CD4-positive, alpha-beta memory T cell (primary cell): ENCODE measurements around the gene TMEM248. TPM values are rescaled to one million over a fixed set of nuclear protein-coding genes. Genes with fewer than 3 reads are reported as not detected.
"Not testable (repeated sequence)": the region's sequence is repeated elsewhere in the genome, so short reads cannot be mapped to it uniquely, and the experiment has no call there.

Experiments
- CTCF ChIA-PET: fragments of 350-600 bp; sonication (Branson Sonifier 250); formaldehyde crosslinking; loops from one replicate; lab custom pipeline; 2021; ENCODE audit warnings: inconsistent platforms; ENCODE audit not compliant: partially characterized antibody; lab: Charles Lee
- POLR2A ChIA-PET: fragments of 350-600 bp; sonication (Branson Sonifier 250); formaldehyde crosslinking; loops from one replicate; lab custom pipeline; 2021; ENCODE audit not compliant: partially characterized antibody; lab: Charles Lee
- DNase-seq, 5 donors: peaks; one replicate each; pipeline versions ENCODE4 v3.0.0 to v3.0.0-alpha.2; 2020 to 2022; ENCODE audit warnings: mixed read lengths in 1 of 5
- H3K27ac ChIP-seq: one replicate; pipeline ENCODE4 v1.7.0; 2013; ENCODE audit warnings: low read depth, low read length
- H3K27me3 ChIP-seq: 2 replicates; pipeline ENCODE4 v1.7.0; 2013; ENCODE audit warnings: mild to moderate bottlenecking, low read length, moderate library complexity; ENCODE audit not compliant: insufficient read depth
- H3K36me3 ChIP-seq: 2 replicates; pipeline ENCODE4 v1.7.0; 2013; ENCODE audit warnings: mild to moderate bottlenecking, low read length, moderate library complexity; ENCODE audit not compliant: insufficient read depth
- H3K4me1 ChIP-seq: 2 replicates; pipeline ENCODE4 v1.7.0; 2013; ENCODE audit warnings: mild to moderate bottlenecking, low read length, moderate library complexity; ENCODE audit not compliant: insufficient read depth
- H3K4me3 ChIP-seq, 2 donors: one replicate each; pipeline ENCODE4 v1.7.0; 2013; ENCODE audit warnings: low read length in 2 of 2, mild to moderate bottlenecking in 1 of 2
- H3K9me3 ChIP-seq, 2 donors: one replicate each; pipeline ENCODE4 v1.7.0; 2013; ENCODE audit warnings: low read length in 2 of 2, control low read depth in 1 of 2; ENCODE audit not compliant: control insufficient read depth in 1 of 2
- H3K27ac Mint-ChIP-seq, 7 donors: one replicate each; pipeline ENCODE4 v1.8.0; 2020 to 2021; ENCODE audit warnings: mixed read lengths in 7 of 7, mild to moderate bottlenecking in 6 of 7, inconsistent platforms in 3 of 7, moderate library complexity in 3 of 7
- H3K27me3 Mint-ChIP-seq, 2 donors: one replicate each; pipeline ENCODE4 v1.8.0; 2020 to 2021; ENCODE audit warnings: mixed read lengths in 2 of 2
- H3K36me3 Mint-ChIP-seq, 2 donors: one replicate each; pipeline ENCODE4 v1.8.0; 2020 to 2021; ENCODE audit warnings: mixed read lengths in 2 of 2, inconsistent platforms in 1 of 2, mild to moderate bottlenecking in 1 of 2
- H3K4me1 Mint-ChIP-seq, 4 donors: one replicate each; pipeline ENCODE4 v1.8.0; 2020 to 2021; ENCODE audit warnings: mixed read lengths in 4 of 4, mild to moderate bottlenecking in 1 of 4
- H3K4me3 Mint-ChIP-seq, 8 donors: one replicate each; pipeline ENCODE4 v1.8.0; 2020 to 2021; ENCODE audit warnings: mixed read lengths in 8 of 8, mild to moderate bottlenecking in 7 of 8, moderate library complexity in 6 of 8, inconsistent platforms in 3 of 8
- H3K9me3 Mint-ChIP-seq, 8 donors: one replicate each; pipeline ENCODE4 v1.8.0; 2020 to 2021; ENCODE audit warnings: mixed read lengths in 8 of 8, mild to moderate bottlenecking in 5 of 8, inconsistent platforms in 3 of 8, moderate library complexity in 1 of 8
- intact Hi-C: fragments of 100-400 bp; cut with micrococcal nuclease; formaldehyde crosslinking; loops from one replicate; pipeline ENCODE4 v1.15.1; 2023
- polyA plus RNA-seq, 2 donors: library from polyadenylated mRNA; unstranded; fragments of 300-500 nt; fragmentation: Illumina TruSeq; gene quantifications; one replicate each; pipeline ENCODE4 v1.2.3, GENCODE V29; 2021
- total RNA-seq, 2 experiments: library from RNA; stranded (reverse); gene quantifications; one replicate each; pipeline ENCODE4 v1.2.3, GENCODE V29; 2021

TMEM248 gene
- total and polyA plus RNA-seq, 4 experiments from 2014 or later, result 95.9 to 134 (median 112) TPM

DNA sequence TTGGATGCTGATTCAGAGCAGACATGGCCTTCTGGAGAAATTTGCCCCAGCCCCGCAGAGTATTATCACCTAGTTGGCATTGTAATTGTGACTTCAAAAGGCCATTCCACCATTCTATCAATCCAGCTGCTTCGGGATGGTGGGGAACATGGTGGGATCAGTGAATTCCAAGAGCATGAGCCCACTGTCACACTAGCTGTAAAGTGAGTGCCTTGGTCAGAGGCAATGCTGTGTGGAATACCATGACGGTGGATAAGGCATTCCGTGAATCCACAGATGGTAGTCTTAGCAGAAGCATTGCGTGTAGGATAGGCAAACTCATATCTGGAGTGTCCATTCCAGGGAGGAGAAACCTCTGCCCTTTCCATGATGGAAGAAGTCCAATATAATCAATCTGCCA is 13.3 kb upstream of the TMEM248 start:
- no peak overlapping the region for H3K4me3 ChIP-seq
- ChIA-PET CTCF (no interaction called here), POLR2A (no interaction called here)
- H3K4me1 ChIP-seq, result no peaks in the 10 kb centered on the region
- H3K36me3 ChIP-seq, result no peaks in the 10 kb centered on the region
- H3K27ac ChIP-seq, result no peak overlapping the region
- H3K9me3 ChIP-seq, result no peaks in the 10 kb centered on the region
- DNase-seq, result no peak
- H3K36me3 Mint-ChIP-seq, result no peaks in the 10 kb centered on the region
- intact Hi-C loops, result no loop called here
- H3K27ac Mint-ChIP-seq, result no peak overlapping the region
- peaks cover 0 to 4% (median 0%) of the 10 kb centered on the region in 4 donors for H3K4me1 Mint-ChIP-seq
- H3K4me3 Mint-ChIP-seq, result no peak overlapping the region
- H3K27me3 Mint-ChIP-seq, result no peaks in the 10 kb centered on the region
- no peaks in the 10 kb centered on the region for H3K9me3 Mint-ChIP-seq
- H3K27me3 ChIP-seq, result no peaks in the 10 kb centered on the region

- H3K27me3 ChIP-seq, CTCF ChIA-PET, intact Hi-C loops, H3K4me3 Mint-ChIP-seq, H3K9me3 ChIP-seq, H3K4me3 ChIP-seq, H3K36me3 Mint-ChIP-seq, H3K4me1 Mint-ChIP-seq, POLR2A ChIA-PET, H3K36me3 ChIP-seq, DNase-seq, H3K9me3 Mint-ChIP-seq, H3K4me1 ChIP-seq, H3K27me3 Mint-ChIP-seq, H3K27ac ChIP-seq: not testable (repeated sequence)
- peak overlapping the region in 1 of 7 donors; percentile 62 for H3K27ac Mint-ChIP-seq
Observed at GRCh38 chr7:66908598-66908997, 12.4 kb upstream of the TMEM248 start.

DNA sequence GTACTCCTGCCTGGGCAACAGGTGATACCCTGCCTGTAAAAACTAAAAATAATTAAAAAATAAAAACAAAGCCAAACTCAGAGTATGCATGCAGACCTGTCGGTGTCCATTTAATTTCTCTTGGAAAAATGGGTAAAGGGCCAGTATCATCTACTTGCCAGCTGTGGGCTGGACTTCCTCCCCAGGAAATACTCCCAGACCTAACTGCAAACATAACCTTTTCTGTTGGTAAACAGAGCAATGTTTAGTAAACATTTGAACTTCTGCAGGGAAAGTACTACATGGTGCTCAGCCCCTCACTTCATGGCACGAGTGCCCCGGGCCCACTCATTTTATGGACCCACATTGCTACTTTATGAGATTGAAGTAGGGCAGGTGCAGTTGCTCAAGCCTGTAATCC is 10.2 kb upstream of the TMEM248 start:
- Histone ChIP-seq H3K4me3 (no peak overlapping the region), H3K27ac (no peak overlapping the region), H3K4me1 (no peaks in the 10 kb centered on the region), H3K27me3 (no peaks in the 10 kb centered on the region), H3K9me3 (no peaks in the 10 kb centered on the region), H3K36me3 (no peaks in the 10 kb centered on the region)
- H3K9me3 Mint-ChIP-seq, result peaks cover 0 to 2% (median 0%) of the 10 kb centered on the region in 8 donors
- H3K4me1 Mint-ChIP-seq, result no peaks in the 10 kb centered on the region
- H3K27me3 Mint-ChIP-seq, result no peaks in the 10 kb centered on the region
- no peak overlapping the region for H3K4me3 Mint-ChIP-seq
- CTCF ChIA-PET, result no interaction called here
- no peaks in the 10 kb centered on the region for H3K36me3 Mint-ChIP-seq
- no peak for DNase-seq
- H3K27ac Mint-ChIP-seq, result no peak overlapping the region
- intact Hi-C loops, result no loop called here
- POLR2A ChIA-PET, result no interaction called here

DNA sequence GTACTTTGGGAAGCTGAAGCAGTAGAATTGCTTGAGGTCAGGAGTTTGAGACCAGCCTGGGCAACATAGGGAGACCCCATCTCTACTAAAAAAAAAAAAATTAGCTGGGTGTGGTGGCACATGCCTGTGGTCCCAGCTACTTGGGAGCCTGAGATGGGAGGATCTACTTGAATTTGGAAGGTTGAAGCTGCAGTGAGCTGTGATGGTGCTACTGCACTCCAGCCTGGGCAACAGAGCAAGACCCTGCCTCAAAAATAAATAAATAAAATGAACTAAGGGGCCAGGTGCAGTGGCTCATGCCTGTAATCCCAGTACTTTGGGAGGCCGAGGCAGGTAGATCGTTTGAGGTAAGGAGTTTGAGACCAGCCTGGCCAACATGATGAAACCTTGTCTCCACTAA is 9.8 kb upstream of the TMEM248 start:
- POLR2A ChIA-PET, H3K4me3 Mint-ChIP-seq, CTCF ChIA-PET: not testable (repeated sequence)

GRCh38 chr7:66912195-66912594 is 8.8 kb upstream of the TMEM248 start:
- Histone ChIP-seq H3K4me1 (no peaks in the 10 kb centered on the region), H3K27me3 (no peaks in the 10 kb centered on the region), H3K9me3 (no peaks in the 10 kb centered on the region), H3K27ac (no peak overlapping the region), H3K4me3 (no peak overlapping the region), H3K36me3 (no peaks in the 10 kb centered on the region)
- ChIA-PET POLR2A (no interaction called here), CTCF (no interaction called here)
- no peak overlapping the region for H3K27ac Mint-ChIP-seq
- no peak for DNase-seq
- intact Hi-C loops, result no loop called here
- no peaks in the 10 kb centered on the region for H3K36me3 Mint-ChIP-seq
- no peak overlapping the region for H3K4me3 Mint-ChIP-seq
- H3K4me1 Mint-ChIP-seq, result no peaks in the 10 kb centered on the region
- H3K9me3 Mint-ChIP-seq, result peaks cover 0 to 2% (median 0%) of the 10 kb centered on the region in 8 donors
- no peaks in the 10 kb centered on the region for H3K27me3 Mint-ChIP-seq

More for the DNA sequence above, 9.8 kb upstream of the TMEM248 start:
- H3K4me3 ChIP-seq, H3K4me1 Mint-ChIP-seq, H3K27ac Mint-ChIP-seq, H3K27ac ChIP-seq, H3K36me3 ChIP-seq, H3K27me3 ChIP-seq, H3K9me3 Mint-ChIP-seq, H3K36me3 Mint-ChIP-seq, H3K4me1 ChIP-seq, DNase-seq, H3K9me3 ChIP-seq, intact Hi-C loops, H3K27me3 Mint-ChIP-seq: not testable (repeated sequence)

DNA sequence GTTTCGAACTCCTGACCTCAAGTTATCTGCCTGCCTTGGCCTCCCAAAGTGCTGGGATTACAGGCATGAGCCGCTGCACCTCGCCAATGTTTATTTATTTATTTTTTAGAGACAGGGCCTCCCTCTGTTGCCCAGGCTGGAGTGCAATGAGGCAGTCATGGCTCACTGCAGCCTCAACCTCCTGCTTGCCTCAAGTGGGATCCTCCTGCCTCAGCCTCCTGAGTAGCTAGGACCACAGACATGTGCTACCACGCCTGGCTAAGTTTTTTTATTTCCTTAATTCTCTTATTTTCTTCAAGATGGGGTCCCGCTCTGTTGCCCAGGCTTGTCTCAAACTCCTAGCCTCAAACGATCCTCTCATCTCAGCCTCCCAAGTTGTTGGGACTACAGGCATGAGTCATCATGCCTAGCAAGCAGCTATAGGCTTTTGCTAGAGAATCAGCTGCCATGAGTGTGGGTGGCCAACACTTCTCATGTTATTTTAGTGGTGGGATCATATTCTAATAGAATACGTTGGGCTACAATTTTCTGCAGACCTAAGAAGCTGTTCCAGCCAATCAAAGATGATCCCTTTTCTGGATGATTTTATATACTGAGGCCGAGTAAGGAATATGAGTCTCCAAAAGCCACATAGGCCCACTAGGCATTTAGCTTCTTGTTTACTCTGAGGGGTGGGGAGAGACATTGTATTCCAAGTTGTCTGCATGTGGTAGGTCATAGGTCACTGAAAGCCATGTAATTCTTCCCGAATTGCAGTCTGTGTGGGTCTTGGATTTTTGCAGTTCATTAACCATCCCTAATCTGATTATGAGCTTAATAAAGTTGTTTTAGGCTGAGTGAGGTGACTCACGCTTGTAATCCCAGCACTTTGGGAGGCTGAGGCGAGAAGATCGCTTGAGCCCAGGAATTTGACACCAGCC is 7.6 kb upstream of the TMEM248 start:
- H3K27me3 ChIP-seq, result no peaks in the 10 kb centered on the region
- no peaks in the 10 kb centered on the region for H3K4me1 ChIP-seq
- H3K4me3 ChIP-seq, result no peak overlapping the region
- H3K27ac ChIP-seq, result no peak overlapping the region
- no peaks in the 10 kb centered on the region for H3K27me3 Mint-ChIP-seq
- H3K9me3 ChIP-seq, result no peaks in the 10 kb centered on the region
- H3K36me3 Mint-ChIP-seq, result no peaks in the 10 kb centered on the region
- no peaks in the 10 kb centered on the region for H3K4me1 Mint-ChIP-seq
- peaks cover 0 to 2% (median 0%) of the 10 kb centered on the region in 8 donors for H3K9me3 Mint-ChIP-seq
- H3K36me3 ChIP-seq, result no peaks in the 10 kb centered on the region
- no peak overlapping the region for H3K4me3 Mint-ChIP-seq
- POLR2A ChIA-PET, result no interaction called here
- no peak for DNase-seq
- no peak overlapping the region for H3K27ac Mint-ChIP-seq
- CTCF ChIA-PET, result no interaction called here
- intact Hi-C loops, result no loop called here

- H3K27me3 Mint-ChIP-seq, H3K9me3 Mint-ChIP-seq, H3K4me3 Mint-ChIP-seq, POLR2A ChIA-PET, H3K27me3 ChIP-seq, intact Hi-C loops, H3K9me3 ChIP-seq, CTCF ChIA-PET, H3K4me3 ChIP-seq, H3K27ac ChIP-seq, DNase-seq, H3K36me3 ChIP-seq: not testable (repeated sequence)
- H3K36me3 Mint-ChIP-seq, result peaks cover 0 to 14% of the 10 kb centered on the region in 2 donors
- H3K4me1 Mint-ChIP-seq, result peaks cover 12 to 26% (median 19%) of the 10 kb centered on the region in 4 donors
- H3K27ac Mint-ChIP-seq, result peak overlapping the region in 1 of 7 donors; percentile 53
- H3K4me1 ChIP-seq, result peaks cover 17% of the 10 kb centered on the region
Observed at GRCh38 chr7:66917904-66918303, 3.1 kb upstream of the TMEM248 start.
